GM21390 (cell line): ENCODE data around the gene ZNF398.
"Not testable (repeated sequence)": the region's sequence is repeated elsewhere in the genome, so short reads cannot be mapped to it uniquely, and the experiment has no call there.

Experiments used
- ATAC-seq: cut with Tn5 transposase; IDR thresholded peaks from one replicate; pipeline ENCODE4 v1.9.1; 2021; ENCODE audit not compliant: unreplicated experiment

The ZNF398 gene, protein sequence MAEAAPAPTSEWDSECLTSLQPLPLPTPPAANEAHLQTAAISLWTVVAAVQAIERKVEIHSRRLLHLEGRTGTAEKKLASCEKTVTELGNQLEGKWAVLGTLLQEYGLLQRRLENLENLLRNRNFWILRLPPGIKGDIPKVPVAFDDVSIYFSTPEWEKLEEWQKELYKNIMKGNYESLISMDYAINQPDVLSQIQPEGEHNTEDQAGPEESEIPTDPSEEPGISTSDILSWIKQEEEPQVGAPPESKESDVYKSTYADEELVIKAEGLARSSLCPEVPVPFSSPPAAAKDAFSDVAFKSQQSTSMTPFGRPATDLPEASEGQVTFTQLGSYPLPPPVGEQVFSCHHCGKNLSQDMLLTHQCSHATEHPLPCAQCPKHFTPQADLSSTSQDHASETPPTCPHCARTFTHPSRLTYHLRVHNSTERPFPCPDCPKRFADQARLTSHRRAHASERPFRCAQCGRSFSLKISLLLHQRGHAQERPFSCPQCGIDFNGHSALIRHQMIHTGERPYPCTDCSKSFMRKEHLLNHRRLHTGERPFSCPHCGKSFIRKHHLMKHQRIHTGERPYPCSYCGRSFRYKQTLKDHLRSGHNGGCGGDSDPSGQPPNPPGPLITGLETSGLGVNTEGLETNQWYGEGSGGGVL

DNA sequence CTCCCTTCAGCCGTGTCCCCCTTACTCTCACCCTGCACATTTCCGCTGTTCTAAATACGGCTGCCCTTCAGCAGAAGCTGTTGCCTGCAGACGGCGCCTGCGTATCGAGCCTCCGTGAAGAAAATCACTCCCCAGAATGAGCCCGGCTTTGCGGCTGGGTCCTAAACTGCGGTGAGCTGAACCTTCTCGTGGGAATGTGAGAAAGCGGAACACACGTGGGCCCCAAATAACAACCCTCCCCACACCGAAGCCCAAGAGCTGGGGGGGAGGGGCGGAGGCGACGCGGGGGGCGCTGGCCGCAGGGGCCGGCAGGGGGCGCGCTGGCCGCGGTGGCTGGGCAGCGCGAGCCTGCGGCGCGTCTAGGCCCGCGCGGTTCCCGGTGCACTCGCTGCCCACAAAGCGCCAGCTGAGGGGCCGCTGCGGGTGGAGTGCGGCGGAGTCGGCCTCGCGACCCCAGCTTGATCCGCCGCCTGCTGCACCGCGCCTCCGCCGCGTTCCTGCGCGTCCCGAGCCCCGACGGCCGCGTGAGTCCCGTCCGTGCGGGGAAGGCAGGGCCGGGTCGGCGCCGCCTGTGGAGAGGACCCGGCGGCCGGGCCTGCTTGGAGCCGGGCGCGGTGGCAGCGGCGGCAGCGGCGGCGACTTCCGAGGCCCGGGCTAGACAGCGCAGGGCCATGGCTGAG, at the start of gene ZNF398:
TSS of gene ZNF398 (plus strand) at position 382 of the 680 bp plus-strand sequence. CDS start at position 672, 290 bp downstream.
- peak; percentile 71 for ATAC-seq

DNA sequence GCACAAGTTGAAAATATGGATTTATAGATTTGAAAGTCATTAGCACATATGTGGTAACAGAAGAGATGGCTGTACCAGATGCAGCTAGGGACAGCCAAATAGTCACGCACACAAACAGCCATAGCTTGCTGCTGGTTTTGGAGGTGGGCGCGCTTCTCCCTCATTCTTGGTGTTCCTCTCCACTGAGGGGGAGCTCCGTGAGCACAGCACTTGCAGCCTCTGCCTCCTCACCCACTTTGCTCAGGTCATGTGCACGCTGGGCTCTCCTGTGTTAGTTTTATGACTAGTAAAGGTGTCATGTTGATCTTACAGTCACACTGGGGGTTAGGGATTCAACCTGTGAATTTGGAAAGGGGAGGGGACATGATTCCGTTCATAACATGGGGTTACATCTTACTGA, 48.2 kb upstream of the ZNF398 start:
- no peak for ATAC-seq

DNA sequence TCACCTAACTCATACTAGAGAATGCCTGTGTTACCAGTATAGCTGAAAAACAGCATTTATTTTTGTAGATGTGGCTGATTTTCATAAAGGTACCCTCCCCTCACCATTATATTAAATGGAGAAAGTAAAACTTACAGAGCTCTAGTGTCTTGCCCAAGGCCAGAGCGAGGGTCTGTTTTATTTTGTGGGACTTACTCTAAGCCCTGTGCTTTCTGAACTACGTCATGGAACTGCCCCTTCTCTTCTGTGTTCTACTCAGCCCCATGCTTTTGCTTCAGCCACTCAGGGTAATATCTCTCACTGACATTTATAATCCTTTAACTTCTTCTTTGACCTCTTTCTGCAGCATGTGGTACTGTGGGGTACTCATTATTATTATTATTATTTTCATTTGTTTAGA, 46.4 kb upstream of the ZNF398 start:
- ATAC-seq, result no peak

DNA sequence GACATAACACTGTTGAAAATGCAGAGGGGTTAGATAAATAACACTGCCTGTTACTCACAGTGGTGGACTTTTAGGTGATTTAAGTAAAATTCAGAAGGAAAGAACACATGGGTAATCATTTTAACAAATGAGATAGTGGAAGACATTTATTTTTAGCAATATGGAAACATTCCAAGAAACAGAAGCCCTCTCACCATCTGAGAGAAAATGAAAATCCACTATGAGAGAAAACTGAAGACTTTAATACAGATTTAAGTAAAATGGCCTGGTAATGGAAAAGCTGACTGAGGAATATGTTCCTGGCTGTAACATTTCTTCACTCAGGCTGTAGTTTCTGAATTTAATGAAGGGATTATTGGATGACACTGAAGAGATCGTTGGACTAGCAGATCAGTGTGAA, 44.6 kb upstream of the ZNF398 start:
- no peak for ATAC-seq

DNA sequence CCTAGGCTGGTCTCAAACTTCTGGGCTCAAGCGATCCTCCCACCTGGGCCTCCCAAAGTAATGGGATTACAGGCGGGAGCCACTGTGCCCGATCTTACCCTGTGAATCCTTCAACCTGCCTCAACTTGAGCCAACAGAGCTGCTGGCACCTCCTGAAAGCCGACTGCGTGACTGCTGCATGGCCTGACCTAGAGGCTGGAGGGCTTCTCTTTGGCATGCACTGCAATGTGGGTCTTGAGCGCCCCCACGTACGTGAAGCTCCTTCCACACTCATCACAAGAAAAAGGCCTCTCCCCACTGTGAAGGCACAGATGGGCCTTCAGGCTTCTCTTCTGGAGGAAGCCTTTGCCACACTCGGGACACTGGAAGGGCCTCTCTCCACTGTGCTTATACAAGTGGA, 43.8 kb upstream of the ZNF398 start:
- ATAC-seq, result no peak

DNA sequence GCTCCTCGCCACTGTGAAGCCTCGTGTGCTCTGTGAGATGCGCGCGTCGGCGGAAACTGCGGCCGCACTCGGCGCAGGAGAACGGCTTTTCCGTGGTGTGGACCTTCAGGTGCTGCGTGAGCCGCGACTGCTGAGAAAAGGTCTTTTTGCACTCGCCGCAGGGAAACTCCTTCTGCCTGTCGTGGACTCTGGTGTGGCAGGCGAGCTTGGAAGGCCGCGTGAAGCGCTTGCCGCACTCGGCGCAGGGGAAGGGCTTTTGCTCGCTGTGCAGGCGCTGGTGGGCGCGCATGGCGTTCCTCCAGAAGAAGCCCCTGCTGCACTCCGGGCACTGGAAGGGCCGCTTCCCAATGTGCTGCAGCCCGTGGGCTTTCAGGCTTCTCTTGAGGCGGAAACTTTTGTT, 43.0 kb upstream of the ZNF398 start:
- no peak for ATAC-seq

DNA sequence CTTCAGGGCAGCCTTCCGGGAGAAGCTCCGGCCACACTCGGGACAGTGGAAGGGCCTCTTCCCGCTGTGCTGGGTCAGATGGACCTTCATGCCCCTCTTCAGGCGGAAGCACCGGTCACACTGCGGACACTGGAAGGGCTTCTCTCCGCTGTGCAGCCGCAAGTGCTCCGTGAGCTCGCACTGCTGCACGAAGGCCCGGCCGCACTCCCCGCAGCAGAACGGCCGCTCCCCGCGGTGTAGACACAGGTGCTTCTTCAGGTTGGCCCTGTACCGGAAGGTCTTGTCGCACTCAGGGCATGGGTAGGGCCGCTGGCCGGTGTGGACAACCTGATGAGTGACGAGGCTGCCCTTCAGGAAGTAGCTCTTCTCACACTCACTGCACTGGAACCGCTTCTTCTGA, 42.5 kb upstream of the ZNF398 start:
- no peak for ATAC-seq

DNA sequence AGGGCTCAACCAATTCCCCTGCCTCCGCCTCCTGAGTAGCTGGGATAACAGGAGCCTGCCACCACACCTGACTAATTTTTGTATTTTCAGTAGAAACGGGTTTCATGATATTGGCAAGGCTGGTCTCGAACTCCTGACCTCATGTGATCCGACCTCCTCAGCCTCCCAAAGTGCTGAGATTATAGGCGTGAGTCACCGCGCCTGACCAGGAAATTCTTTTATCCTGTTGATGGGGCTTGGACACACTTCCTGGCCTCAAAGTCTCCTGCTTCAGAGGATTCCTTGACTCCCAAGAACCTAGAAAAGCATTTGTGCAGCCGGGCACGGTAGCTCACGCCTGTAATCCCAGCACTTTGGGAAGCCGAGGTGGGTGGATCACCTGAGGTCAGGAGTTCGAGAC, 37.3 kb upstream of the ZNF398 start:
- ATAC-seq, result no peak

DNA sequence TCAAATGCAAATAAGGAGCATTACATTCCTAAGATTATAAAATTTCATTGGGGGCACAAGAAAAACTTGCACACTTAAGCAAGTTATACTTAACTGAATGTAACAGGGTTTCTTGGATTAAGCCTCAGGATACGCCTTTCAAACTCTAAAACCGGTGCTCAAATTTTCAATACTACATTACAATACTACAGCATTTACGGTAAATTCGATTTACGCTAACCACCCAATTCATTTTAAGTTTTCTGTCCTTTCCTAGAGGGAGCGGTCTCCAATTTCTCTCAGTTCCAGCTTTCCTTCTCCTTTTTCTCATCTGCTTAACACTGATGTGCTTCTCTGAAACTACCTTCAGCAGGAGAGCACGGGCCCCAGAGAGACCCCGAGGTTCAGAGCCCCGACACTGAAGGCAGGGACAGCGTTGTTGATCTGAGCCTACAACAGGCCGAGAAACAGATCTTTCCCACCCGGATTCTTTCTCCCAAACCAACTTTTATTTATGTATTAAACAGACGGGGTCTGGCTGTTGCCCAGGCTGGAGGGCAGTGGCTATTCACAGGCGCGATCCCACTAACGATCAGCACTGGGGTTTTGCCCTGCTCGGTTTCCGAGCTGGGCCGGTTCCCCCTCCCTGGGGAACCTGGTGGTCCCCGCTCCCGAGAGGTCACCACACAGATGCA, 21.9 kb upstream of the ZNF398 start:
- ATAC-seq, result no peak

DNA sequence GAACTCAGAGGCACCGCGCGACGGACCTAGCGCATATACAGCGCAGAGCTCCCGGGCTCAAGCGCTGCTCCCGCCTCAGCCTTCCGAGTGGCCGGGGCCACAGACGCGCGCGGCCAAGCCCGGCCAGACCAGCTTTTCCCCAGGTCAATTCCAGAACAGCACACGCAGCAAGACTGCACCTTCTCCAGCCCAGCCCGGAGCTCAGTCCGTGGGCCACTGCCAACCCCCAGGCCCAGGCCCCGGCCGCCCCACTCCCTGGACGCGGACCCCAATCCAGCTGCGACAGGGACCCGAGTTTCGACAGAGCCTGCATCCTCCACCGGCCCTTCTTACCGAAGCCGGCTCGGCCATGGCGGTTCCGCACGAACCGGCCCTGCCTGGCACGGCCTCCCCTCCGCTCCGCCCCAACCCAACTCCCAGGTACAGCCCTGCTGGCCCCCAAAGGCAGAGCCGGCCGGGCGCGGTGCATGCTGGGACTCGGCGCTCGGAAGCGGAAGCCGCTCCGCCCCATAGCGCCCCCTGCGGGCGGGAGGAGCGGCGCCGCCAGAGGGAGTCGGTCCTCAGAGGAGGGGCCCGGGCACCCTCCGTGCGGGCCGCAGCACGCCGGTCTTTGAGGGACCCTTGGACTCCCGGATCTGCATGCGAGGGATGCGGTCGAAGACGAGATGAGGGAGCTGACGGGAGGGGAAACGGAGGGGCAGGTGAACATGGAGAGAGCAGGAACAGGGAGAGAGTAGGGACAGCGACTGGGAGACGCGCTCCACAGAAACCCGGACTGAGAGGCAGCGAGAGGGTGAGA, 21.2 kb upstream of the ZNF398 start, which contains the start of gene ZNF425:
TSS of gene ZNF425 (minus strand) at position 462 of the 799 bp plus-strand sequence. CDS start at position 351, 111 bp downstream.
- peak; percentile 85 for ATAC-seq

DNA sequence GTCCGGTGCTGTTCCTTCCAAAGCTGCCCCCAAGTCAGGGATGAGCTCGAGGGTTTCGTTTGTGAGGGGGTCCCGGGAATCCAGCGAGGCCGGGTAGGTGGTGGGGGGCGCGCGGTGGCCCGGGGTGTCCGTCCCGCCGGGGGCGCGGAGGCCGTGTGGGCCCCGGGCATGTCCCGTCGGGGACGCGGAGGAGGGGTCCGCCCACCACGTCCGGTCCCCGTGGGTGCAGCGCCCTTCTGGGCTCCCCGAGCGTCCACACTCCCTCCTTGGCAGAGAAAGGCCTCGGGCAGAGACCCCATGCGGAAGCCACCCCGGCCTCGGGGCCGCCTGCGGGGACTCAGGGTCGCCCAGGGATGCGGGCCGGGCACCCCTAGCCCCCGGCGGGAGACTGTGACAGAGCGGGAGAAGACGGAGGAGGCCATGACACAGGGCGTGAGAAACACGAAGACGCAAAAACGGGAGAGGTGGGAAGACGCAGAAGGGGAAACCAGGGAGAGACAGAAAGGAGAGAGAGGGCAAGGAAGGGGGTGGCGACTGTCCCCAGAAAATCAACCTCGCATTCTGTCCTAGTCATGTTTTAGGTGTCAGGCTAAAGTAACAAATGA, 20.5 kb upstream of the ZNF398 start:
- peak; percentile 39 for ATAC-seq

DNA sequence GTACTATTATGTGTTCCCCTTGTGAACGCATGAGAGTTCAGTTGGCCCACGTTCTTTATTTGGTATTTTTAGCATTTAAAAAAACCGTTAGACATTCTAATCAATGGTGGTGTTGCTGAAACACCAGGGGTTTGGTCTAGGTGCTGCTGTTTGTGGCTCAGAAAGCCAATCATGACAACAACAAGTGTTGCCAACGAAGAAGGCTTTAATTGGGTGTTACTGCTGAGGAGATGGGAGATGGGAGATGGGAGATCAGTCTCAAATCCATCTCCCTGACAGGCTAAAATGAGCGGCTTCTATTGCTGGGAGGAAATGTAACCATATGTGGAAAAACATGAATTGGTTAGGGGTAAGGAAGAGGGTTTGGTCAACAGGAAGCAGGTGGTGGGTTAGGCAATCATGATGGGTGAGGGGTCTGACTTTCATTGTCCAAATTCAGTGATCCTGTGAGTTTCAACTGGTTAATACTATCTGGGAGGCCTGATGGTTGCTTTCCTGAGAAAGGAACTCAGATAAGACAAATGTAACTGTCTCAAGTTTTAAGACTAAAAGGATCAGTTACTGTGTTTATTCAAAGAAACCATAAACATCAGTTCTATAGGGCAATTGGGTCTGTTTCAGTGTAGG, 16.6 kb upstream of the ZNF398 start:
- no peak for ATAC-seq

DNA sequence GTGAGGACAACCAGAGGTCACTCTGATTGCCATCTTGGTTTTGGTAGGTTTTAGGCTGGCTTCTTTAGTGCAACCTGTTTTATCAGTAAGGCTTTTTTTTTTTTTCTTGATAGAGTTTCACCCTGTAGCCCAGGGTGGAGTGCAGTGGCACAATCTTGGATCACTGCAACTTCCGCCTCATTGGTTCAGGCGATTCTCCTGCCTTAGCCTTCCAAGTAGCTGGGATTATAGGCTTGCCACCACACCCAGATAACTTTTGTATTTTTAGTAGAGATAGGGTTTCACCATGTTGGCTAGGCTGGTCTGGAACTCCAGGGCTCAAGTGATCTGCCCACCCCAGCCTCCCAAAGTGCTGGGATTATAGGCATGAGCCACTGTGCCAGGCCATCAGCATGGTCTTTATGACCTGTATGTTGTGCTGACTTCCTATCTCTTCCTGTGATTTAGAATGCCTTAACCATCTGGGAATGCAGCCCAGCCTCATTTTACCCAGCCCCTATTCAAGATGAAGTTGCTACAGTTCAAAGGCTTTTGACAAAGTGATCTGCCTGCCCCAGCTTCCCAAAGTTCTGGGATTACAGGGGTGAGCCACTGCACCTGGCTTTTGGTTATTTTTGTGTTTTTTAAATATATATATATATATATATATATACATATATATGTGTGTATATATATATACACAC, 14.1 kb upstream of the ZNF398 start:
- ATAC-seq, result no peak

DNA sequence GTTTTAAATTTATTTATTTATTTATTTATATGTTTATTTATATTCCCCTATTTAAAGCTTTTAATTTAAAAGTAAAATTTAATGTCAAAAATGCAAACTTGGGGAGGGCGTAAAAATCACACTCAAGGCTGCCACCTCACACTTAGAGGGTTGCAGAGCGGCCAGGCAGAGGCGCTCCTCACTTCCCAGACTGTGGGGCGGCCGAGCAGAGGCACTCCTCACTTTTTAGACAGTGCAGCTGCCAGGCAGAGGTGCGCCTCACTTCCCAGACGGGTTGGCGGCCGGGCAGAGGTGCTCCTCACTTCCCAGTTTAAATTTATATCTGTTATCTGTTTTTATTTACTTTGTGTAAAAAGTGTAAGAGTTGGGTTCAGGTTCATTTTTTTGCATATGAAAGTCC, 11.1 kb upstream of the ZNF398 start:
- ATAC-seq, result no peak

DNA sequence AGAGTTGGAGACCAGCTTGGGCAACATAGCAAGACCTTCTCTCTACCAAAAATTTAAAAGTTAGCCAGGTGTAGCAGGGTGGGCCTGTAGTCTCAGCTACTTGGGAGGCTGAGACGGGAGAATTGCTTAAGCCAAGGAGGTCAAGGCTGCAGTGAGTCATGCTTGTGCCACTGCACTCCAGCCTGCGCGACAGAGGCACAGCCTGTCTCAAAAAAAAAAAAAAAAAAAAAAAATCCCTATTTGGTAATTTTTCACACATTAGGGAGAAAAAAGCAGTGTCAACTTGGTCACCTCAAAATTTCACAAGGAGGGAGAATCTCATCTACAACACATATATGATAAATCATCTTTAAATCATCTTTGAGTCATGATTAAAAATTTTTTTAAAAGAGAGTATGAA, 6.4 kb upstream of the ZNF398 start:
- no peak for ATAC-seq

DNA sequence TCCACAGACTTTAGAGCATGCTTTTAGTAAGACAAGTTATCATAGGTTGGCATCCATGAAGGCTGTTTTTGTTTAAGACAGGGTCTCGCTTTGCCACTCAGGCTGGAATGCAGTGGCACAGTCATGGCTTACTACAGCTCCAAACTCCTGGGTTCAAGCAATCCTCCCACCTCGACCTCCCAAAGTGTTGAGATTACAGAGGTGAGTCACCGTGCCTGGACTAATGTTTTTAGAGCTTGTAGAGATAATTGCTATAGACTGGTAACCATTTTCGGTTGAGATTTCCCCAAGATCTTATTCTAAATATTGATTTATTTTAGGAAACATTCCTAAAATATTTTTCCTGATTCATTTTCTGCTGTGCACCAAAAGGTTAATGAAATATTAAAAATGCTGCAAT, 5.4 kb upstream of the ZNF398 start:
- ATAC-seq, result no peak

DNA sequence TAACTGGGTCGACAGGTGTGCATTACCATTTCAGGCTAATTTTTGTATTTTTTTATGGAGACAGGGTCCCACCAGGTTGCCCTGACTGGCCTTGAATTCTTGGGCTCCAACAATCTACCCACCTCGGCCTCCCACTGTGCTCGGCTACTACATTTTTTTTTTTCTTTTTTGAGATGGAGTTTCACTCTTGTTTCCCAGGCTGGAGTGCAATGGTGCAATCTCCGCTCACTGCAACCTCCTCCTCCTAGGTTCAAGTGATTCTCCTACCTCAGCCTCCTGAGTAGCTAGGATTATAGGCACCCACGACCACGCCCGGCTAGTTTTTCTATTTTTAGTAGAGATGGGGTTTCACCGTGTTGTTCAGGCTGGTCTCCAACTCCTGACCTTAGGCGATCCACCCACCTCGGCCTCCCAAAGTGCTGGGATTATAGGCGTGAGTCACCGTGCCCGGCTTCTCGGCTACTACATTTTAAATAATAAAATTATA, 2.8 kb upstream of the ZNF398 start:
- not testable (repeated sequence) for ATAC-seq

DNA sequence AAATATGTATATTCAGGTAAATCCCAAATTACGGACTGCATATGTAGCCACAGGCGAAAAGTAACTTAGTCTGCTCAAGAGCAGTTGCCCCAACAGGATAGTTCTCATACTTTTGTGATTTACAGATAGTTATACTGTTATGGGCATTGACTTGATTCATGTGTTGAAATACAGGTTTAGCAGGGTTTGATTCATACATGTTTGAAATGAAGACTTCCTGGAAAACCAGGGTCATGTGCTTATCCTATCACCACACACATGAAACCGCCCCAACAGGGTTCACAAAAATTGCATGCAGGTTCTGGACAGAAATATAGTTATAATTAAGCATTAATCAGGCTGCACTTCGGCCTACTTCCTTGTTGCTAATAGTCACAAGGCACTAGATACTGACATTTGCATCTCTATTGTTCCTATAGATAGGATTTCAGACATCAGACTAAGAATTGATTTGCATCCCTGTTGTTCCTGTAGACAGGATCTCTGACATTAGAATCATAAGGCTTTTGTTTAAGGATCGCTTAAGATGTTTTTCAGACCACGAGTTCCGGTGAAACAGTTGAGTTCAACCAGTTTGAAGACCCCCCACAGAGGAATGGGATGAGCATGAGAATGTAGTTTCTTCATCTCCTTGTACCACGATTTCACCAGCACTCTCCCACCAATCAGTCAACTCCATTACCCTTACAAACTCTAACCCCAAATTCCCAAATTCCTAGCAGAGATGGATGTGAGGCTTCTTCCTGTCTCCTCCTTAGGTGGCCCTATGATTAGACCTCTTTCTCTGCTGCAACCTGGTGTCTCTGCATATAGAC, 2.0 kb upstream of the ZNF398 start:
- ATAC-seq, result no peak
